Retinal pigment epithelial cell (primary cell): ENCODE data around the gene DNAH10.

Experiments used
- DNase-seq: peaks from one replicate; pipeline ENCODE4 v3.0.0-alpha.2; 2010; ENCODE audit warnings: low read depth
- H3K4me3 ChIP-seq: 2 replicates; pipeline ENCODE4 v1.5.1; 2011; ENCODE audit warnings: mild to moderate bottlenecking, low read length, control low read depth, moderate library complexity
- TF ChIP-seq, protein P1 (sequence below): conservative IDR thresholded peaks from 2 replicates; pipeline ENCODE4 v1.5.1; 2011; ENCODE audit warnings: low read depth, low read length, control low read depth, inconsistent platforms

DNAH10 gene

GRCh38 chr12:123807670-123808069, 45.6 kb downstream of the DNAH10 start:
- TF ChIP-seq, protein P1, sequence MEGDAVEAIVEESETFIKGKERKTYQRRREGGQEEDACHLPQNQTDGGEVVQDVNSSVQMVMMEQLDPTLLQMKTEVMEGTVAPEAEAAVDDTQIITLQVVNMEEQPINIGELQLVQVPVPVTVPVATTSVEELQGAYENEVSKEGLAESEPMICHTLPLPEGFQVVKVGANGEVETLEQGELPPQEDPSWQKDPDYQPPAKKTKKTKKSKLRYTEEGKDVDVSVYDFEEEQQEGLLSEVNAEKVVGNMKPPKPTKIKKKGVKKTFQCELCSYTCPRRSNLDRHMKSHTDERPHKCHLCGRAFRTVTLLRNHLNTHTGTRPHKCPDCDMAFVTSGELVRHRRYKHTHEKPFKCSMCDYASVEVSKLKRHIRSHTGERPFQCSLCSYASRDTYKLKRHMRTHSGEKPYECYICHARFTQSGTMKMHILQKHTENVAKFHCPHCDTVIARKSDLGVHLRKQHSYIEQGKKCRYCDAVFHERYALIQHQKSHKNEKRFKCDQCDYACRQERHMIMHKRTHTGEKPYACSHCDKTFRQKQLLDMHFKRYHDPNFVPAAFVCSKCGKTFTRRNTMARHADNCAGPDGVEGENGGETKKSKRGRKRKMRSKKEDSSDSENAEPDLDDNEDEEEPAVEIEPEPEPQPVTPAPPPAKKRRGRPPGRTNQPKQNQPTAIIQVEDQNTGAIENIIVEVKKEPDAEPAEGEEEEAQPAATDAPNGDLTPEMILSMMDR: no peak
- no peak for DNase-seq

GRCh38 chr12:123808167-123808566, 46.1 kb downstream of the DNAH10 start:
- TF ChIP-seq, protein P1: no peak
- H3K4me3 ChIP-seq: no peak overlapping the region
- no peak for DNase-seq

More at GRCh38 chr12:123807670-123808069, 45.6 kb downstream of the DNAH10 start:
- H3K4me3 ChIP-seq: no peak overlapping the region

- TF ChIP-seq, protein P1: no peak
- H3K4me3 ChIP-seq: no peak overlapping the region
- peak; percentile 8 for DNase-seq
Measured at GRCh38 chr12:123813349-123813748, 51.2 kb downstream of the DNAH10 start.

GRCh38 chr12:123815968-123816367, 53.9 kb downstream of the DNAH10 start:
- no peak for DNase-seq
- no peak overlapping the region for H3K4me3 ChIP-seq
- TF ChIP-seq, protein P1: no peak

DNA sequence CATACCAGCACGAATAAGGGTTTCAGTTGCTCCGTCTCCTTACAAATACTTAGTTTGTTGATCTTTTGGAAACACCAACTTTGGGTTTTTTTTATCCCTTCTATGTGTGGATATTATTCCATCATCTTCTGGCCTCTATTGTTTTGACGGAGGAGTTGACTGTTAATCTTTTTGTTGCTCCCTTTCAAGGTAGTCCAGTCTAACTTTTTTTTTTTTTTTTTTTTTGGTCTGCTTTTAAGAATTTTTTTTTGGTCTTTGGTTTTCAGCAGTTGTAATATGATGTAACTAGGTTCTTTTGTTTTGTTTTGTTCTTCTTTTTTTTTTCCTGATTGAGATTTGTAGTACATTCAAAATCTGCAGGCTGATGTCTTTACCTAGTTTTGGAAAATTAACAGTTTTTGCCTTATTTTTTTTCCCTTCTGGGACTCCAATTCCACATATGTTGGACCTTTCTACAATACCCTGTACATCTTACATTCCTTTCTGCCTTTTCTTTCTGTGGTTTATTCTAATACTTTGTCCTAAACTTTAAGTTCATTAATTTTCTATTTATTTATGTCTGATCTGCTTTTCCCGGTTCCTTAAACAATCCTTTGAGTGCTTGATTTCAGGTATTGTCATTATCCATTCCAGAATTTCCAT, 54.9 kb downstream of the DNAH10 start:
- DNase-seq: no peak
- no peak overlapping the region for H3K4me3 ChIP-seq
- TF ChIP-seq, protein P1: no peak

DNA sequence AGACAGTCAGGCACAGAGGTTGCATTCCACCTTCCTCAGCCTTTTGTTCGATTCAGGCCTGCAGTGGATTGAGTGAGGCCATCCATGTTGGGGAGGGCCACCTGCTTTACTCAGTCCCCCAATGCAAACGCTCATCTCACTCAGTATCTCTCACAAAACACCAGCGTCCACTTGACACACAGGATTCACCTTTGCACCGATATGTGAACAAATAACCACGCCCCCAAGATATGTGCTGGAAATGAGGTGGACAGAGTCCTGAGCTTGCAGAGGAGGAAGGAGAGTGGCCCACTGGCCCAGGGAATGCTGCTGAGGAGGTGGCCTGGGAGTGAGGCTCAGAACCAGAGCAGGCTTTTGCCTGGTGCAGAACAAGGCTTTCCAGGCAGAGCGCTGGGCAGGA, 60.7 kb downstream of the DNAH10 start:
- DNase-seq: no peak
- TF ChIP-seq, protein P1: no peak
- H3K4me3 ChIP-seq: no peak overlapping the region

- DNase-seq: no peak
- TF ChIP-seq, protein P1: no peak
- no peak overlapping the region for H3K4me3 ChIP-seq
Measured at GRCh38 chr12:123828120-123828519, 66.0 kb downstream of the DNAH10 start.
